Astrocyte of the spinal cord (primary cell): Measurements from ENCODE around the gene ATP8B3.

ENCODE experiments used
- DNase-seq: peaks from one replicate; pipeline ENCODE4 v3.0.0; 2011; ENCODE audit warnings: low read depth, low spot score
- H3K4me3 ChIP-seq: 2 replicates; pipeline ENCODE4 v1.5.1; 2011; ENCODE audit warnings: low read depth, mild to moderate bottlenecking, low read length, moderate library complexity
- CTCF ChIP-seq: IDR thresholded peaks from 2 replicates; pipeline ENCODE4 v1.5.1; 2012; ENCODE audit warnings: low read depth, mild to moderate bottlenecking, low read length, inconsistent platforms
- in situ Hi-C: cut with HindIII; loops from 2 replicates; pipeline ENCODE4 v1.10.0; 2017; ENCODE audit warnings: low sequenced_read_pairs

The ATP8B3 gene

GRCh38 chr19:1789261-1790041 lies 22.6 kb downstream of the ATP8B3 start:
- DNase-seq: no peak
- no peak for TF ChIP-seq CTCF
- no peak overlapping the region for H3K4me3 ChIP-seq
- in situ Hi-C loops: no loop called here

GRCh38 chr19:1787116-1787515 lies 25.0 kb downstream of the ATP8B3 start:
- in situ Hi-C loops: no loop called here
- no peak for TF ChIP-seq CTCF

GRCh38 chr19:1786668-1787067 lies 25.4 kb downstream of the ATP8B3 start:
- DNase-seq: no peak
- in situ Hi-C loops: no loop called here
- TF ChIP-seq CTCF: no peak
- H3K4me3 ChIP-seq: no peak overlapping the region

More at GRCh38 chr19:1787116-1787515, 25.0 kb downstream of the ATP8B3 start:
- no peak overlapping the region for H3K4me3 ChIP-seq
- no peak for DNase-seq

- TF ChIP-seq CTCF: no peak
- in situ Hi-C loops: no loop called here
- H3K4me3 ChIP-seq: no peak overlapping the region
- DNase-seq: no peak
Observed at GRCh38 chr19:1785310-1785709, 26.8 kb downstream of the ATP8B3 start.

GRCh38 chr19:1783874-1784273 lies 28.2 kb downstream of the ATP8B3 start:
- no peak overlapping the region for H3K4me3 ChIP-seq
- no peak for DNase-seq
- in situ Hi-C loops: no loop called here
- TF ChIP-seq CTCF: no peak

- no peak overlapping the region for H3K4me3 ChIP-seq
- no peak for DNase-seq
- no peak for TF ChIP-seq CTCF
- in situ Hi-C loops: no loop called here
Observed at GRCh38 chr19:1783354-1783753, 28.7 kb downstream of the ATP8B3 start.

- TF ChIP-seq CTCF: no peak
- in situ Hi-C loops: no loop called here
- no peak for DNase-seq
- H3K4me3 ChIP-seq: no peak overlapping the region
Observed at GRCh38 chr19:1782521-1782920, 29.6 kb downstream of the ATP8B3 start.
